ENCODE data around the gene GHSR. TPM values are rescaled to one million over a fixed set of nuclear protein-coding genes. Genes with fewer than 3 reads are reported as not detected.

The GHSR gene
- total and polyA plus RNA-seq, 7 experiments from 2014 or later = not detected

DNA sequence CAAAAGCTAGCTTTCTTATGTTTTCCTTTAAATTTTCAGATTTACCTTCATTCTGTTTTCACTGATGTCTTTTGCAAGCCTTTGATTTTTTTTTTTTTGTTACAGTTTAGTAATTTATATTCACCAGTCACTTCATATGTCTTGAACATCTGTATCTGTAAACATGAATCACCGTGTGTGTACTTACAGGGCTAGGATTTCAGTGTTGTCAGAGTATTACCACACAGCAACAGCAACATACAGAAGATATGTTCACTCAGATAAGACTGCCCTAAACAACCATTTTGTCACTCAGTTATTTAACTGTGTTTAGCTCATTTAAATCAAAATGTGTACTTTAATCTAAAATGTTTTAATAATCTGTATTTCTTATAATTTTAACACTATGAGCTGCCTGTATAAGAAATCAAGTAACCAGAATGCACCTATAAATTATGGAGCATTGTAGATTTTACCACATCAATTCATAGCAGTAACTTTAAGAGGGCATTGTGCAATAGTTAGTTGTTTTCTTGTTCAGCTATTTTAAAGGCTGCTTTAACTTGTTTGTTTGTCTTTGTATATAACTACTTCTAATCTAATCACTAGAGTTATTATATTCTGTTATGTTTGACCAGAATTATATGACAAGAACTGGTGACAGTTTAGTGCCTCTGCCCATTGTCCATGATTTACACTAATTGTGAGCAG is 50.4 kb downstream of the GHSR start:
- no peaks in the 10 kb centered on the region for H3K27me3 ChIP-seq (ENCODE audit: control insufficient read depth in 2 of 2, insufficient read depth in 2 of 2, low read length in 2 of 2)
- ChIA-PET POLR2A (no interaction called here), CTCF (no interaction called here)
- no peak overlapping the region for H3K4me3 ChIP-seq (ENCODE audit: low read length)
- intact Hi-C loops (cut with micrococcal nuclease) = no loop called here
- H3K27ac Mint-ChIP-seq = no peak overlapping the region
- peaks cover 0 to 20% (median 12%) of the 10 kb centered on the region in 11 donors for H3K9me3 Mint-ChIP-seq
- no peak overlapping the region for H3K4me3 Mint-ChIP-seq
- H3K36me3 Mint-ChIP-seq = peaks cover 10 to 79% (median 66%) of the 10 kb centered on the region in 5 donors
- no peaks in the 10 kb centered on the region for H3K27me3 Mint-ChIP-seq
- H3K27ac ChIP-seq (ENCODE audit: low read depth, low read length) = no peak overlapping the region
- H3K9me3 ChIP-seq (ENCODE audit: control insufficient read depth in 2 of 3, low read length in 3 of 3) = no peaks in the 10 kb centered on the region
- no peak for ATAC-seq
- H3K36me3 ChIP-seq (ENCODE audit: control insufficient read depth in 2 of 3, insufficient read depth in 3 of 3, low read length in 3 of 3) = peaks cover 0 to 6% (median 0%) of the 10 kb centered on the region in 3 experiments
- H3K4me1 Mint-ChIP-seq = peaks cover 0 to 2% (median 0%) of the 10 kb centered on the region in 7 donors
- no peak for DNase-seq
- no peaks in the 10 kb centered on the region for H3K4me1 ChIP-seq (ENCODE audit: control insufficient read depth in 2 of 2, insufficient read depth in 2 of 2, low read length in 2 of 2)

DNA sequence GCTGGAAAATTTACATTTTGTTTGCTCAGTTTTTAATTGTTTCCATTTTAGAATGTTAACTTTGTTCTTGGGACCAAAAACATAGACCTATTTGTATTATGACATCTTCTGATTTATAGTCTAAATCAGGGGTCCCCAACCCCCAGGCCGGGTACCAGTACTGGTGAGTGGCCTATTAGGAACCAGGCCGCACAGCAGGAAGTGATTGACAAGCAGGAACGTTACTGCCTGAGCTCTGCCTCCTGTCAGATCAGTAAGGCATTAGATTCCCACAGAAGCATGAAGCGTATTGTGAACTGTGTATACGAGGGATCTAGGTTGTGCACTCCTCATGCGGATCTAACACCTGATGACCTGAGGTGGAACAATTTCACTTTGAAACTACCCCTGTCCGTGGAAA is 51.9 kb downstream of the GHSR start:
- no peaks in the 10 kb centered on the region for H3K27me3 Mint-ChIP-seq
- Histone ChIP-seq H3K4me3 (ENCODE audit: low read length) (no peak overlapping the region), H3K27me3 (ENCODE audit: control insufficient read depth in 2 of 2, insufficient read depth in 2 of 2, low read length in 2 of 2) (no peaks in the 10 kb centered on the region), H3K9me3 (ENCODE audit: control insufficient read depth in 2 of 3, low read length in 3 of 3) (no peaks in the 10 kb centered on the region), H3K36me3 (ENCODE audit: control insufficient read depth in 2 of 3, insufficient read depth in 3 of 3, low read length in 3 of 3) (peaks cover 0 to 6% (median 0%) of the 10 kb centered on the region in 3 experiments), H3K4me1 (ENCODE audit: control insufficient read depth in 2 of 2, insufficient read depth in 2 of 2, low read length in 2 of 2) (no peaks in the 10 kb centered on the region), H3K27ac (ENCODE audit: low read depth, low read length) (no peak overlapping the region)
- no peak for ATAC-seq
- no peak overlapping the region for H3K27ac Mint-ChIP-seq
- H3K4me3 Mint-ChIP-seq = no peak overlapping the region
- H3K9me3 Mint-ChIP-seq = peaks cover 0 to 9% (median 4%) of the 10 kb centered on the region in 11 donors
- ChIA-PET CTCF (no interaction called here), POLR2A (no interaction called here)
- H3K4me1 Mint-ChIP-seq = peaks cover 0 to 2% (median 0%) of the 10 kb centered on the region in 7 donors
- H3K36me3 Mint-ChIP-seq = peaks cover 9 to 76% (median 62%) of the 10 kb centered on the region in 5 donors
- DNase-seq = no peak
- intact Hi-C loops (cut with micrococcal nuclease) = no loop called here

DNA sequence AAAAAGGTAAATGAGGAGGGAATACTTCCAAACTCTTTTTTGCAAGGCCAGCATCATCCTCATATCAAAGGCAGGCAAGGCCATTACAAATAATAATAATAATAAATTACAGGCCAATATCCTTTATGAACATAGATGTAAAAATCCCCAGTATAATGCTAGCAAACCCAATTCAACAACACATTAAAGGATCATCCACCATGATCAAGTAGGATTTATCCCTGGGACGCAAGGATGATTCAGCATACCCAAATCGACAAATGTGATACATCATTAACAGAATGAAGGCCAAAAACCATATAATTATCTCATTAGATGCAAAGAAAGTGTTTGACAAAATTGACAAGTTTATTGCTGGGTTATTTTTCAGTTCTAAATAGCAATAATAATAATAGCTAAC is 53.6 kb downstream of the GHSR start:
- CTCF ChIA-PET = no interaction called here
- no peak overlapping the region for H3K27ac Mint-ChIP-seq
- no peak overlapping the region for H3K4me3 Mint-ChIP-seq
- intact Hi-C loops (cut with micrococcal nuclease) = no loop called here
- DNase-seq (no peak), ATAC-seq (no peak)
- H3K36me3 ChIP-seq (ENCODE audit: control insufficient read depth in 2 of 3, insufficient read depth in 3 of 3, low read length in 3 of 3) = peaks cover 0 to 6% (median 0%) of the 10 kb centered on the region in 3 experiments
- H3K4me1 Mint-ChIP-seq = peaks cover 0 to 3% (median 0%) of the 10 kb centered on the region in 7 donors
- H3K4me1 ChIP-seq (ENCODE audit: control insufficient read depth in 2 of 2, insufficient read depth in 2 of 2, low read length in 2 of 2) = no peaks in the 10 kb centered on the region
- POLR2A ChIA-PET = no interaction called here
- H3K4me3 ChIP-seq (ENCODE audit: low read length) = no peak overlapping the region
- peaks cover 0 to 6% (median 0%) of the 10 kb centered on the region in 11 donors for H3K9me3 Mint-ChIP-seq
- H3K27me3 Mint-ChIP-seq = no peaks in the 10 kb centered on the region
- H3K27ac ChIP-seq (ENCODE audit: low read depth, low read length) = no peak overlapping the region
- H3K9me3 ChIP-seq (ENCODE audit: control insufficient read depth in 2 of 3, low read length in 3 of 3) = no peaks in the 10 kb centered on the region
- peaks cover 5 to 77% (median 58%) of the 10 kb centered on the region in 5 donors for H3K36me3 Mint-ChIP-seq
- H3K27me3 ChIP-seq (ENCODE audit: control insufficient read depth in 2 of 2, insufficient read depth in 2 of 2, low read length in 2 of 2) = no peaks in the 10 kb centered on the region

Other genes with a start within 250 kb of the GHSR start
- gene TNFSF10, start 75.0 kb upstream of the GHSR start, total RNA-seq = 100 to 1,000 TPM in 1 of 5 experiments, 10 to 100 TPM in 4; 10.8 to 234 (median 45.0) TPM
- 10 to 100 TPM; 60.9 to 92.1 TPM for gene TNFSF10, start 75.0 kb upstream of the GHSR start, polyA plus RNA-seq

Data from naive thymus-derived CD4-positive, alpha-beta T cell (primary cell).